Activated CD4-positive, CD25-positive, alpha-beta regulatory T cell treated with anti-CD3 and anti-CD28 coated beads, Interleukin-2, amount 50 U/mL, for 72 hours (primary cell): Measurements from ENCODE around the gene TMEM98.
"Not testable (repeated sequence)": the region's sequence is repeated elsewhere in the genome, so short reads cannot be mapped to it uniquely, and the experiment has no call there.

Experiments
- DNase-seq: peaks from one replicate; pipeline ENCODE4 v3.0.0; 2021

The TMEM98 gene

GRCh38 chr17:32987868-32988267, 59.9 kb downstream of the TMEM98 start:
- DNase-seq, result not testable (repeated sequence)

- DNase-seq, result no peak
These were observed 60.6 kb downstream of the TMEM98 start for GRCh38 chr17:32988481-32989101.

- DNase-seq, result no peak
These were observed 64.5 kb downstream of the TMEM98 start for GRCh38 chr17:32992321-32993033.

GRCh38 chr17:32993977-32994376, 66.0 kb downstream of the TMEM98 start:
- no peak for DNase-seq
